Epithelial cell of proximal tubule (primary cell): ENCODE results near the gene SLC34A2. TPM values are rescaled to one million over a fixed set of nuclear protein-coding genes. Genes with fewer than 3 reads are reported as not detected.

Experiments
- DNase-seq: peaks from one replicate; pipeline ENCODE4 v3.0.0-alpha.2; 2011; ENCODE audit warnings: low read depth
- H3K4me3 ChIP-seq: 2 replicates; pipeline ENCODE4 v1.5.1; 2011; ENCODE audit warnings: low read depth, mild to moderate bottlenecking, low read length
- CTCF ChIP-seq: conservative IDR thresholded peaks from 2 replicates; pipeline ENCODE4 v1.5.1; 2012; ENCODE audit warnings: low read depth, mild to moderate bottlenecking, low read length
- total RNA-seq: library from RNA; depleted of rRNA; stranded (reverse); fragments of >200 nt; gene quantifications from 2 replicates; pipeline ENCODE4 v1.2.3, GENCODE V29; 2015

Gene SLC34A2
- total RNA-seq, 1 donor from 2014 or later, result 14.8 TPM

- DNase-seq, result no peak
These were observed 31.0 kb upstream of the SLC34A2 start for GRCh38 chr4:25624616-25625015.

GRCh38 chr4:25628451-25628850 lies 27.2 kb upstream of the SLC34A2 start:
- TF ChIP-seq CTCF, result no peak
- no peak overlapping the region for H3K4me3 ChIP-seq
- no peak for DNase-seq

More at GRCh38 chr4:25624616-25625015, 31.0 kb upstream of the SLC34A2 start:
- no peak for TF ChIP-seq CTCF
- H3K4me3 ChIP-seq, result no peak overlapping the region

- DNase-seq, result no peak
- TF ChIP-seq CTCF, result no peak
- no peak overlapping the region for H3K4me3 ChIP-seq
These were observed 23.5 kb upstream of the SLC34A2 start for GRCh38 chr4:25632135-25632534.

GRCh38 chr4:25633541-25633940 lies 22.1 kb upstream of the SLC34A2 start:
- no peak for TF ChIP-seq CTCF
- DNase-seq, result no peak
- H3K4me3 ChIP-seq, result no peak overlapping the region

- DNase-seq, result no peak
- H3K4me3 ChIP-seq, result no peak overlapping the region
- TF ChIP-seq CTCF, result no peak
These were observed 20.1 kb upstream of the SLC34A2 start for GRCh38 chr4:25635501-25635900.

- H3K4me3 ChIP-seq, result no peak overlapping the region
- DNase-seq, result no peak
- no peak for TF ChIP-seq CTCF
These were observed 17.9 kb upstream of the SLC34A2 start for GRCh38 chr4:25637581-25638220.

GRCh38 chr4:25638221-25638601 lies 17.4 kb upstream of the SLC34A2 start:
- DNase-seq, result no peak
- TF ChIP-seq CTCF, result no peak
- H3K4me3 ChIP-seq, result no peak overlapping the region
